ENCODE results near the gene LTBP2.

DNA sequence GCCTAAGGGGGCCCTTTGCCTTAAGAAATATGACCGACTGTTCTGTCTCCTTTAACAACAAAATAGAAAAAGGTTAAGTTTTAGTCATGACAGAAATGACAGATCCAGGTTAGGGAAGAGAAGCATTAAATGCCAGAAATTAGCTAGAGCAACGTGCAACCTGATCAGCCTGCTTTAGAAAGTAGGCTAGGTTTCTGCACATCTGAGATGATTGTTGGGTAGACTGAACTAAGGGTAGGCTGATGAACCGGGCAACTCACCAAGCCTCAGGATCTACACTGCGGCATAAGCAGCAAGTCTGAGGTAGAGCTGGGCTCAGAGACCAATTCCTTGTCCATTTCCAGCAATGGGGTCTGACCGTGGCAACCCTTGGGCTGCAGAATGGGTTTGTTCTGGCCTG is 148.3 kb downstream of the LTBP2 start:
- TF ChIP-seq EZH2 (IDR thresholded peaks at IDR 0.05; ENCODE audit: insufficient read depth, poor library complexity, severe bottlenecking) (no peak), EZH2phosphoT487 (IDR thresholded peaks at IDR 0.05; ENCODE audit: insufficient read depth, low read depth) (no peak)
